PC-3 (cell line): ENCODE measurements around the gene BBLN. TPM values are rescaled to one million over a fixed set of nuclear protein-coding genes. Genes with fewer than 3 reads are reported as not detected.

ENCODE experiments used
- ATAC-seq: fragments of 200-7000 bp; cut with Tn5 transposase; 2 replicates; pipeline ENCODE4 v1.9.1; 2020; ENCODE audit warnings: mild to moderate bottlenecking, moderate library complexity
- BruUV-seq: library from RNA; stranded (reverse); fragments of 400-500 nt; replicated peaks from 2 replicates; lab custom pipeline; 2021; lab: Mats Ljungman, UMichigan
- CTCF ChIA-PET: fragments of 300-600 bp; sonication (Branson Sonifier 250); formaldehyde crosslinking; loops from one replicate; lab custom pipeline; 2022; ENCODE audit warnings: antibody characterized with exemption; lab: Charles Lee
- POLR2A ChIA-PET: fragments of 300-600 bp; sonication (Branson Sonifier 250); formaldehyde crosslinking; loops from one replicate; lab custom pipeline; 2022; ENCODE audit warnings: antibody characterized with exemption; ENCODE audit not compliant: unreplicated experiment; lab: Charles Lee
- DNase-seq: peaks from one replicate; pipeline ENCODE4 v3.0.0-alpha.2; 2015
- H2AFZ ChIP-seq: fragments of 300-600 bp; sonication (generic); 2 replicates; pipeline ENCODE4 v1.6.0; 2016; ENCODE audit warnings: antibody characterized with exemption, low read length
- H3F3A ChIP-seq: fragments of 300-600 bp; sonication (generic); one replicate; pipeline ENCODE4 v1.6.0; 2017; ENCODE audit warnings: antibody characterized with exemption, low read length, control low read depth, mild to moderate bottlenecking; ENCODE audit not compliant: unreplicated experiment
- H3K27ac ChIP-seq: fragments of 300-600 bp; sonication (generic); 2 replicates; pipeline ENCODE4 v1.5.1; 2016; ENCODE audit warnings: mild to moderate bottlenecking, low read length
- H3K27me3 ChIP-seq: fragments of 300-600 bp; sonication (generic); 2 replicates; pipeline ENCODE4 v1.6.1; 2016; ENCODE audit warnings: low read length, mixed read lengths
- H3K36me3 ChIP-seq: fragments of 300-600 bp; sonication (generic); 2 replicates; pipeline ENCODE4 v1.6.1; 2016; ENCODE audit warnings: low read depth, mixed run types, low read length, mixed read lengths
- H3K4me1 ChIP-seq: fragments of 300-600 bp; sonication (generic); 2 replicates; pipeline ENCODE4 v1.5.1; 2016; ENCODE audit warnings: low read length; ENCODE audit not compliant: insufficient read depth
- H3K4me2 ChIP-seq: fragments of 300-600 bp; sonication (generic); 2 replicates; pipeline ENCODE4 v1.6.0; 2016; ENCODE audit warnings: low read length
- H3K4me3 ChIP-seq: fragments of 300-600 bp; sonication (generic); 2 replicates; pipeline ENCODE4 v1.5.1; 2016; ENCODE audit warnings: mild to moderate bottlenecking, low read length, mixed read lengths
- H3K79me2 ChIP-seq: fragments of 300-600 bp; sonication (generic); 2 replicates; pipeline ENCODE4 v1.6.1; 2017; ENCODE audit warnings: low read length, mixed read lengths
- H3K9ac ChIP-seq: fragments of 300-600 bp; sonication (generic); 2 replicates; pipeline ENCODE4 v1.6.0; 2016; ENCODE audit warnings: mild to moderate bottlenecking, low read length
- H3K9me2 ChIP-seq: fragments of 300-600 bp; sonication (generic); replicated peaks from 2 replicates; pipeline ENCODE4 v1.6.1; 2016; ENCODE audit warnings: mixed run types, low read length, mixed read lengths
- H3K9me3 ChIP-seq: fragments of 300-600 bp; sonication (generic); 2 replicates; pipeline ENCODE4 v1.6.1; 2016; ENCODE audit warnings: low read length, mixed read lengths
- H4K20me1 ChIP-seq: fragments of 300-600 bp; sonication (generic); 2 replicates; pipeline ENCODE4 v1.6.1; 2016; ENCODE audit warnings: low read length, mixed read lengths
- EZH2phosphoT487 ChIP-seq: fragments of 300-600 bp; sonication (generic); IDR thresholded peaks from 2 replicates; pipeline ENCODE4 v1.6.1; 2018; ENCODE audit warnings: mild to moderate bottlenecking, antibody characterized with exemption, low read length, borderline replicate concordance
- intact Hi-C: fragments of 100-400 bp; cut with micrococcal nuclease; formaldehyde crosslinking; loops from 2 replicates; pipeline ENCODE4 v1.9.0; 2023
- total RNA-seq: library from RNA; depleted of rRNA; stranded (reverse); fragments of >200 nt; gene quantifications from 2 replicates; pipeline ENCODE4 v1.2.3, GENCODE V29; 2014
- TF ChIP-seq, protein P1 (sequence below): fragments of 300-600 bp; sonication (generic); conservative IDR thresholded peaks from 2 replicates; pipeline ENCODE4 v1.5.1; 2017; ENCODE audit warnings: antibody characterized with exemption, low read depth, mild to moderate bottlenecking, low read length

Gene BBLN
- total RNA-seq, 1 experiment from 2014 or later: 158 TPM

DNA sequence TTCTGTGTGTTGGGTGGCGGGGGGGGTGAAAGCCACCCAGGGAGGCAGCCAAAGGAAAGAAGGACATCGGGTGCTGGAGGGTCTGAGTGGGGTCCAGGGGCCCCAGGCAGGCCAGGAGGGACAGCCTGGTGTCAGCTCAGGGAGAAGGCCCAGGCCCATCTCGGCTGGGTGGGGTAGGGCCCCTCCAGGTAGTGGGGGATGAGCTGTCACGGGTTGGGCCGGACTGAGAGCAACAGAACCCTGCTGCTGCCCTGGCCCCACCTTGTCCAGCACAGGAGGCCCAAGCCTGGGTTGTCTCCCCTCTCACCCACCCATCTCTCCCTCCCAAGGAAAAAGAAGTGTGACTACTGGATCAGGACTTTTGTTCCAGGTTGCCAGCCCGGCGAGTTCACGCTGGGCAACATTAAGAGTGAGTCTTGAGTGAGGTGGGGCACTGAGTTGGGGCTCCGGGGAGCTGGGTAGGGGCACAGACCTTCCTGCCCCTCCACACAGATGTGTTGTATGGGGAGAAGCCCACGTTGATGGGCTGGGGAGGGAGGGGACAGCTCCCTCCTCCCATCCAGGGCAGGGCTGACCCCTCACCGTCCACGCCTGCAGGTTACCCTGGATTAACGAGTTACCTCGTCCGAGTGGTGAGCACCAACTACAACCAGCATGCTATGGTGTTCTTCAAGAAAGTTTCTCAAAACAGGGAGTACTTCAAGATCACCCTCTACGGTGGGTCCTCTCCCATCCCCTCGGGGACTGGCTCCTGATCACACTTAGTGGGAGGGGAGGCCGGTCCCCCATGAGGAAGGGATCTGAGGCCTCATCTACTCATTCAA, 8.5 kb upstream of the BBLN start:
- DNase-seq (no peak), ATAC-seq (no peak)
- H2AFZ ChIP-seq: no peak overlapping the region
- no peak overlapping the region for H3K9ac ChIP-seq
- intact Hi-C loops: no loop called here
- no TSS peak for BruUV-seq
- TF ChIP-seq, protein P1, sequence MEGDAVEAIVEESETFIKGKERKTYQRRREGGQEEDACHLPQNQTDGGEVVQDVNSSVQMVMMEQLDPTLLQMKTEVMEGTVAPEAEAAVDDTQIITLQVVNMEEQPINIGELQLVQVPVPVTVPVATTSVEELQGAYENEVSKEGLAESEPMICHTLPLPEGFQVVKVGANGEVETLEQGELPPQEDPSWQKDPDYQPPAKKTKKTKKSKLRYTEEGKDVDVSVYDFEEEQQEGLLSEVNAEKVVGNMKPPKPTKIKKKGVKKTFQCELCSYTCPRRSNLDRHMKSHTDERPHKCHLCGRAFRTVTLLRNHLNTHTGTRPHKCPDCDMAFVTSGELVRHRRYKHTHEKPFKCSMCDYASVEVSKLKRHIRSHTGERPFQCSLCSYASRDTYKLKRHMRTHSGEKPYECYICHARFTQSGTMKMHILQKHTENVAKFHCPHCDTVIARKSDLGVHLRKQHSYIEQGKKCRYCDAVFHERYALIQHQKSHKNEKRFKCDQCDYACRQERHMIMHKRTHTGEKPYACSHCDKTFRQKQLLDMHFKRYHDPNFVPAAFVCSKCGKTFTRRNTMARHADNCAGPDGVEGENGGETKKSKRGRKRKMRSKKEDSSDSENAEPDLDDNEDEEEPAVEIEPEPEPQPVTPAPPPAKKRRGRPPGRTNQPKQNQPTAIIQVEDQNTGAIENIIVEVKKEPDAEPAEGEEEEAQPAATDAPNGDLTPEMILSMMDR: no peak
- TF ChIP-seq EZH2phosphoT487: no peak
- H3F3A ChIP-seq: no peaks in the 10 kb centered on the region
- H3K27ac ChIP-seq: no peak overlapping the region; the same call in 1 of the 2 replicates
- no peak overlapping the region for H3K4me2 ChIP-seq
- ChIA-PET POLR2A (no interaction called here), CTCF (interaction anchor here (0.6 kb wide), 1 partner anchor 15 kb away, joined by 6 read pairs; no protein-coding TSS in a partner anchor)
- H3K4me1 ChIP-seq: peaks cover 28% of the 10 kb centered on the region
- H4K20me1 ChIP-seq: no peaks in the 10 kb centered on the region
- no peaks in the 10 kb centered on the region for H3K9me3 ChIP-seq
- no peak overlapping the region for H3K4me3 ChIP-seq
- H3K9me2 ChIP-seq: no peaks in the 10 kb centered on the region
- H3K36me3 ChIP-seq: no peaks in the 10 kb centered on the region
- no peaks in the 10 kb centered on the region for H3K79me2 ChIP-seq
- H3K27me3 ChIP-seq: no peaks in the 10 kb centered on the region

GRCh38 chr9:128152133-128153059, 7.7 kb upstream of the BBLN start:
- no peak overlapping the region for H3K4me2 ChIP-seq
- CTCF ChIA-PET: no interaction called here
- no peak overlapping the region for H3K27ac ChIP-seq
- H2AFZ ChIP-seq: no peak overlapping the region
- no peaks in the 10 kb centered on the region for H4K20me1 ChIP-seq
- no peaks in the 10 kb centered on the region for H3K9me2 ChIP-seq
- no peaks in the 10 kb centered on the region for H3F3A ChIP-seq
- H3K36me3 ChIP-seq: no peaks in the 10 kb centered on the region
- POLR2A ChIA-PET: no interaction called here
- H3K9ac ChIP-seq: no peak overlapping the region
- DNase-seq: no peak
- H3K79me2 ChIP-seq: no peaks in the 10 kb centered on the region
- no peak for ATAC-seq
- intact Hi-C loops: no loop called here
- no peak overlapping the region for H3K4me3 ChIP-seq
- BruUV-seq: no TSS peak
- H3K27me3 ChIP-seq: no peaks in the 10 kb centered on the region
- no peaks in the 10 kb centered on the region for H3K9me3 ChIP-seq
- peaks cover 26% of the 10 kb centered on the region for H3K4me1 ChIP-seq
- TF ChIP-seq, protein P1: no peak
